Activated T-cell treated with anti-CD3 and anti-CD28 coated beads for 1 hour (primary cell): ENCODE results near the gene APOL6.
"Not testable (repeated sequence)": the region's sequence is repeated elsewhere in the genome, so short reads cannot be mapped to it uniquely, and the experiment has no call there.

Experiments
- DNase-seq: peaks from one replicate; pipeline ENCODE4 v3.0.0-alpha.2; 2020; ENCODE audit warnings: low read depth

Gene APOL6

DNA sequence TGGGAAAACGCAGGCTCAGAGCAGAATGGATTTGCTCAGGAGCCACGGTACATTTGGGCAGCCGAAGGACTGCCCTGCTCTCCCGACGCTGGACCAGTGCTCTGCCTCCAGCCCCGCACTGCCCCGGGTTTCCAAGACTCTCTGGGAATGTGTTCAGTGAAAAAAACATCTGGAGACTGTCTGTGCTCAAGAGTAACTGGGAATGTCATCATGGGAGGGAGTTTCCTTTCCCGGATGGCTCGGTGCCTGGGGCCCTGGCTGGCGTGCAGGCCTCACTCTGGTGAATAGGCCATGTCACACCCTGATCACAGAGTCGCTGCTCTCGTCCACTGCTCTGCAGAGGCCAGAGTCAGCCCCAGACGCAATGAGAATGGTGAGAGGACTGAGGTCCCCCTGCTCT, 9.8 kb upstream of the APOL6 start:
- no peak for DNase-seq

DNA sequence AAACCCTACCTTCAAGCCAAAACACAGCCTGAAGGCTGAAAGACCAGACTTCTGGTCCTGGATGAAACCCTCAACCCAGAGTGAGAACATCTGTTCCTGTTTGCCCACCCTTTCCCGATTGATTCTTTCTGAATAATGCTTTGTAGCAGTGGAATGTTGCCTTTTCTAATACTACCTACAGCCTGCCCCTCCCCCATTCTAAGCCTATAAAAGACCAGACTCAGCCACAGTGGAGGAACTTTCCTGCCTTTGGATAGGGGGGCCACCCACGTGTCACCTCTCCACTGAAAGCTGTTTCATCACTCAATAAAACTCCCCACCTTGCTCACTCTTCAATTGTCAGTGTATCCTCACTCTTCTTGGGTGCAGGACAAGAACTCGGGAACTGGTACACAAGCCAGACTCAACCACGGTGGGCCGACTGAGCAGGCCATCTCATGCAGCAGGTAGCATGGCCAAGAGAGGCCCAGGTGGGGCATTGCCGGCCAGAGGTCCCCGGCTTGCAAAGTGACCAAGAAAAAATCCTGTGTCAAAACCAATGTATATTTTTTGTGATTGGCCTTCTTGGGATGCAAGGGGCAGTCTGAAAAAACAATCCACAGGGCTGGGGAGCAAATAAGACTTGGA, 6.6 kb upstream of the APOL6 start:
- DNase-seq: no peak

GRCh38 chr22:35642305-35642741, 5.9 kb upstream of the APOL6 start:
- no peak for DNase-seq

GRCh38 chr22:35643991-35644390, 4.3 kb upstream of the APOL6 start:
- no peak for DNase-seq

DNA sequence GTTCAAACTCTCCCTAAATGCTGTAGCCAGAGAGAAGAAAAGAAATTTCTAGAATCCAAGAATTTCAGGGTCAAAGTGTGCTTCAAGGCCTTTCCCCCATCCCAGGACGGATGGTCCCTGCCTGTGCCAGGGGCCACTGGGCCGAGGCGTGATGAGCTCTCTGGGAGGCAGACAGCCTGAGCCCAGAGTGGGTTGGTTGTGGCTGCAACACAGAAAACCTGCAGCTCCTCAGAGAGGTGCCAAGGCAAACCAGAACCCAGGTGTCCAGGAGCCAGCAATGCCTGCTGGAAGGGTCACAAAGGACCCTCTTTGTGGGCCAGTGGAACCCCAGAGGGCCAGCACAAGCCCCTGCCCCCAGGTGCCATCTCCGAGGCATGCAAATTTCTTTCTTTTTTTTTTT, 2.6 kb upstream of the APOL6 start:
- no peak for DNase-seq

GRCh38 chr22:35649026-35649553, 844 bp downstream of the APOL6 start:
- DNase-seq: no peak

GRCh38 chr22:35649636-35650250, 1.5 kb downstream of the APOL6 start:
- no peak for DNase-seq

DNA sequence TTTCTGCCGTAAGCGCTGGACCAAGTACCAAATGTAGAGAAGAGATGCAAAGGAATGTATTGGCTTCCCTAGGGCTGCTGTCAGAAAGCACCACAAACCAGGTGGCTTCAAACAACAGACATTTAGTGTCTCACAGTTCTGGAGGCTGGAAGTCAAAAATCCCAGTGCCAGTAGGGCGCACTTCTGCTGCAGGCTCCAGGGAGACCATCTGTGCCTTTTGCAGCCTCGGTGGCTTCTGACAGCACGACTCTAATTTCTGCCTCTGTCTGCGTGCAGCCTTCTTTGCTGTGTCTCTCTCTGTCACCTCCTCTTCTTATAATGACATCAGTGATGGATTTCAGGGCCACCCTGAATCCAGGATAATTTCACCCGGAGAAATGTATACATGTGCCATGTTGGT, 2.8 kb downstream of the APOL6 start:
- DNase-seq: no peak

DNA sequence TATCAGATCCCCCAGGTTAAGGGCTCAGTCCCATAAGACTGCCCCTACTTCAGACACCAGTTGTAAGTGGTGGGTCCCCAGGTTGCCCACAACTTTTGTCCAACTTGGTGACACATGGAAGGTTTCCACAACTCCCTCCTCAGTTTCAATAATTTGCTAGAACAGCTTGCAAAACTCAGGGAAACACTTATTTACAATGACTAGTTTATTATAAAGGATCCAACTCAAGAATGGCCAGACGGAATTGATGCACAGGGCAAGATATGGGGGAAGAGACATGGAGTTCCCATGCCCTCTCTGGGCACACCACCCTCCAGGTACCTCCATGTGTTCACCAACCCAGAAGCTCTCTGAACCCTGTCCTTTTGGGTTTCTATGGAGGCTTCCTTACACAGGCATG, 5.6 kb downstream of the APOL6 start:
- no peak for DNase-seq

DNA sequence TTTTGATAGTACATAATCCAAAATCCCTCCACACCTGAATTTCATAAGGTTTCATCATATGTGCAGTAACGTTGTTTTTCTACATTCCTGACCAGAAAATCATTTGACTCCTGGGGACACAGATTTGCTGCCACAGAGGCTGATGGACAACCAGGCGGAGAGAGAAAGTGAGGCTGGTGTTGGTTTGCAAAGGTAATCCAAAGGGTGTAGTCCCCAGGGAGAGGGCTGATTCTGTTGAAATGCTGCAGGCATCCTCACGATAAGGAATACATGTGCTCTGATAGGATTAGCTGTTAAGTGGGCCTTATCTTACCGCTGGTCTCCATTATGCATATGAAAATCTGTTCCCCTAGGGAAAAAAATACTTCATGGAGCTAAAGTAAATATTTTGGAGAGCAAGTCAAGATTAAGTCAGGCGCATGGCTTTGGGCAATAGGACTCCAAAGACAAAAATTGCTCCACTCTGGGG, 8.1 kb downstream of the APOL6 start:
- no peak for DNase-seq

DNA sequence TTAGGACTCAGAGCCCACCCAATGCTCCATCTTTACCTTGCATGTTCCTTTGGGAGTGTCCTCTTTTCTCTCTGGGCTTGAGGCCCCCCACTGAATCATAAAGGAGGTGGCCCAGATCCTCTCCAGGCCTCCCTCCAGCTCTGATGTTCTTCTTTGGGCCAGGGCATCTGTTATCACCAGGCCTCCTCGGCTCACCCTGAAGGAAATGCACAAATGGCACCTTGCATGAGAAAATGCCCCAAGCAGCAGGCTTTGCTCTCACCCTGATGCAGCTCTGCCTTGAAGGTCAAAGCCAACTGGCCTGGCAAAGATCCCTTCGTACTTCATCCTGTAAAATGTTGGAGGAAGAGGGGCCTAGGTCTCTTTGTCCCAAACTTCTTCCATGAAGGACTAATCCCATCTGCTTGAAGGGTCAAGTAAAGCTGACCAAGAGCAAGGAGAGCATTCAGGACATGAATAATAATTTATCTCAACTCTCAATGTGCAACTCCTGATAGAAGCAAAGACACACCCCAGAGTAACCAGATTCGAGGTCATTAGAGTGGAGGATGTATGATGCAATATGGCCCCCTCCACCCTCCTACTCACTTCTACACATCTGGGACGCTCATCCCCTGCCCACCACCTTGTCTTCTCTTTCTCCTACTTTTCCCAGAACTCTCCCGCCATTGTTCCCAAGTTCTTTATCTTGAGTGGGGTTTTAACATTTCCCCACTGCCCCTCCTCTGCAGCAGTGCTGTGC, 9.5 kb downstream of the APOL6 start:
- DNase-seq: no peak

DNA sequence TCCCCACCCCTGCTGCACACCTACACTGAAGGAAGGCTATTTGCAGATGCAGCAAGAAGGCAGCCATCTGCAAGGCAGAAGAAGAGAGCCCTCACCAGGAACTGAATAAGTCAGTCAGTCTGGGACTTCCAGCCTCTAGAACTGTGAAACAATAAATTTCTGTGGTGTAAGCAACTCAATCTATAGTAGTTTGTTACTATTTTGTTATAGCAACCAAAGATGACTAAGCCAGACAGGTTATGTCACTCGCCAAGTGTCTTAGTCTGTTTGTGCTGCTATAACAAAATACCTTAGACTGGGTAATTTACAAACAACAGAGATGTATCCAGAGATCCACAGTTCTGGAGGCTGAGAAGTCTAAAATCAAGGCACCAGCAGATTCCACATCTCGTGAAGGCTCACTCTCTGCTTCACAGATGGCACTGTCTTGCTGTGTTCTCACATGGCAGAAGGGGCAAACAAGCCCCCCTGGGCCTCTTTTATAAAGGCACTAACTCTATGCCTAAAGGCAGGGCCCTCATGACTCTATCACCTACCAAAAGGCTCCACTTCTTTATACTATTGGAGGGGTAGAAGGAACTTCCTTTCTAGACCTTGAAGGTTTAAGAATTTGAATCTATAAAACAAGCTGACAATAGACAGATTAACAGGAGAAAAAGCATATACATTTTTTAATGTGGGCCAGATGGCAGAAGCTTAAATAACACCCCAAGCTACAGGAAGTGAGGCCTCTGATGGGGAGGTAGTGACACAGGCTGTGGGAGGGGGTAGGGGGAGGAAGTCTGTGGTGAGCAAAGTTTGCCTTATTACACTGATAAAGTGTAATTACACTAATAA, 12.3 kb downstream of the APOL6 start:
- peak; percentile 39 for DNase-seq

- DNase-seq: no peak
Measured at GRCh38 chr22:35661464-35661863, 13.2 kb downstream of the APOL6 start.

- no peak for DNase-seq
Measured at GRCh38 chr22:35662914-35663313, 14.7 kb downstream of the APOL6 start.

DNA sequence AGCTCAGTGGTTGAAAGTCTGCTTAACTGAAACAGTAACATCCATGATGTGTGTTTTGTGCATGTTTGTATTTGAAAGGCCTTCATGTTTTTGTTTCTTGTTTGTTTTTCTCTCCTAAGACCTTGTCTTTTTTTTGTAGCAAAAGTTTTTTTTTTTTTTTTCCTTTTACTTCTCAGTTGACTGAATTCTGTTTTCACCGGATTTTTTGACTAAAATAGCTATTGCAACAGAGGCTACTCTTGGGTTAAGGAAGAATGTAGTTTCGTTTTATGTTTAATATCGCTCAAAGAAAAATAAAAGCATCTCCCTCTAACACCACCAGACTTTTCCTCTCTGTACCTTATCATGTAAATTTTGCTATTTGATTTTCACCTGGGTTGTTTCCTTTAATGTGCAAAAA, 15.1 kb downstream of the APOL6 start:
- no peak for DNase-seq

DNA sequence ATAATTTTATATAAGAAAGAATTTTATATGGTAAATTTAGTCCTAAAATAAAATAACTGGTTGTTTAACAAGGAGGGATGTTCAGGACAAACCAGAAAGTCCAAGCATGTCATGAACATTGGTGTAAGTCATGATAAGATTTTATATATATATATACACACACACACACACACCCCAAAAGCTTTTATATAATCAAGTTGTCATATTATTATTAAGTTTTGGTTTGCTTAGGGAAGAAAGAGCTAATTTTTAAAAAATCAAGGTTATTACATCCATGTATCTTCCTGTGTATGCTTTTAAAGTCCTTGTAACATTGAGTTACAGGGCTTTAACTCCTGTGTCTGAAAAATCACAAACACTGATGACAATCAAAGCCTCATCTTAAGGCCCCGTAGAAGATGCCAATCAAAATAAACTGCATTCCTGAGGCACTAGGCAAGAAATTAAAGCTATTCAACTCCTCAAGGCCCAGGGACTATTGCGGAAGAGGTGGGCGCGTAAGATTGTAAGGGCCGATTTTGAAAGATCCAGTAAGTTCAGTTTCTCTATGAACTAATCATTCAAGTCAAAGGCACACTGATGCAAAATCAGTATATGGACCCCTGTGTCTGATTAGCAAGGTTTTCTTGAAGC, 16.8 kb downstream of the APOL6 start:
- DNase-seq: no peak

DNA sequence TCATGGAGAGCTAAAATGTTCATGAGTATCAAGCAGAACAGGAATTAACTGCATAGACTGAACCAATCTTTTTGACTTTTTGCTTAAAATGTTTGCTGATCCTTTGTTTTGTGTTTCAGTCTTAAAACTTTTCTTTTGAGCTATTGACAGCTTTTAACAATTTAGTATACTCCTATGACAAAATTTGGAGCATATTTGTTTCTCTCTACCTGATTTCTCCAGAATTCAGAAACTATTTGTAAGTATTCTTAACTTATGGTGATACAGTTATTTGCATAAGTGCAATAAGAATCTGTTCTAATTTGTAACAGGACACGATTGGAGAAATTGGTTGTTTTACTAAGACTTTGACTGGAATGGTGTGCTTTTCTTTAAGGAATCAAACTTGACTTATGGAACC, 18.5 kb downstream of the APOL6 start:
- not testable (repeated sequence) for DNase-seq

GRCh38 chr22:35674335-35674734, 26.1 kb downstream of the APOL6 start:
- no peak for DNase-seq

DNA sequence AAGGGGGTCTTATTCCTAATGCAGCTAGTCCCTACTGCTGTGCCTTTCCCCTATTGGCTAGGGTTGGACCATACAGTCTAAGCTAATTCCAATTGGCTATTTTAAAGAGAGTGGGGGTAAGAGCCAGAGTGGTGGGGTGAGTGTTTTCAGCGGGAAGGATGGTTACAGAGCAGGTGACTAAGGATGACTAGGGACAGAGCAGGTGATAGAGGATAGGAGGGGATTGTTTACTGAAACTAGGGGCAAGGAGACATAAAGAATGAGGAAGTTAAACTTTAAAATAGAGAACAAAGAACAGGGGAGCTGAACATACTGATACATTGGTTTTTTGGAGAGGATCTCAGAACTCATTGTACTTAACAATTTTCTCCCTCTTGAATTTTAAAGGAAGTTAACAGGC, 27.8 kb downstream of the APOL6 start:
- DNase-seq: not testable (repeated sequence)

- no peak for DNase-seq
Measured at GRCh38 chr22:35677460-35678187, 29.4 kb downstream of the APOL6 start.

GRCh38 chr22:35678836-35679235, 30.6 kb downstream of the APOL6 start:
- DNase-seq: no peak
